ENCODE data around the gene DHX8. TPM values are rescaled to one million over a fixed set of nuclear protein-coding genes. Genes with fewer than 3 reads are reported as not detected.

The DHX8 gene
- total RNA-seq (2022): 56.3 and 66.8 TPM in 2 replicates
- percentile 76 among the genes with signal in this experiment for Bru-seq, nascent RNA
- percentile 81 among the genes with signal in this experiment for BruChase-seq, experiment 1, labeled RNA remaining after a 2-hour chase
- percentile 82 among the genes with signal in this experiment for BruChase-seq, experiment 2, labeled RNA remaining after a 6-hour chase
- long read RNA-seq, full-length matches to known transcripts: 19 of 42 reads
- long read RNA-seq, partial matches to known transcripts: 9 of 42 reads
- long read RNA-seq, other reads (novel, unspliced or antisense): 14 of 42 reads

DNA sequence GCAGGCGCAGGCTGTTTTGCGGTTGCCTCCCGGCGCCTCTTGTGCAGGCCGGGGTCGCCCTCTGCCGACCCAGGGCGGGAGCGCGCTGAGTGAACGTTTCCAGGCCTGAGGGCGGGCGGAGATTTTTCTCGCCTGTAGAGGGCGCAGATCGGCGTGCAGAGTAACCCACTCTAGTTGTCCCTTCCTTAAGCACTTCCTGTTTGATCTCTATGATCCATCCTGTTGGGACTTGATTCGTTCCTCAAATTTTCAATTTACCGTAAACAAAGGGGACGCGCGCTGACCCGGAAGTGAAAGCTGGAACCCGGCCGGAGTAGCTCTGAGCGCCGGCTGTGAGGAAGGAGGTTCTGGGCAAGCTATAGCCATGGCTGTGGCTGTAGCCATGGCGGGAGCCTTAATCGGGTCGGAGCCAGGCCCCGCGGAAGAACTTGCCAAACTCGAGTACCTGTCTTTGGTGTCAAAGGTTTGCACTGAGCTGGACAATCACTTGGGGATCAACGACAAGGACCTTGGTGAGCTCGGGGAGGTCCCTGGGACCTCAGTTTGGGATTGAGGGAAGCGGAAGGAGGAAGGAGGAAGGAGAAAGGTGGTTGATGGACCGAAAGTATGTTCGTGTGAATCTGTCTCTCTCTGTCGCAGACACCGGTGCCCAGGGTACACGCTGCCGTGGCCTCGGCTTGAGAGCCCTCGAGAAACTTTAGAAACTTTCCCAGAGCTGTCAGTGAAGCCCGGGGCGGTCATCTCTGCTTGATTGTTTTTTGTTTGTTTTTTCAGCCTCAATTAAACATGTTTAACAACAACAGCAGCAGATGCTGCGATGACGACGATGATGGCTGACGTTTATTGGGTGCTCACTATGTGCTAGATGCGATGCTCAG, at the start of gene DHX8:
TSS of gene DHX8 (plus strand) at position 302 of the 878 bp plus-strand sequence. CDS start at position 365, 63 bp downstream.
- peak; percentile 97 to 98 for DNase-seq
- CTCF ChIA-PET: interaction anchor here (0.6 to 3.6 kb wide), 45 partner anchors 9 to 751 kb away, joined by 3 to 211 read pairs (median 5); partner anchors contain the start of genes ARL4D, ETV4, HDAC5 and RPL27
- Histone ChIP-seq H3K9me3 (no peaks in the 10 kb centered on the region), H3K27me3 (replicated peaks; ENCODE audit: control insufficient read depth, insufficient read depth, low read length) (no peaks in the 10 kb centered on the region), H3K4me3 (ENCODE audit: low read depth, low read length) (peak within 1 kb of the TSS; percentile 64), H3K36me3 (ENCODE audit: control insufficient read depth, insufficient read depth, low read length) (no peaks in the 10 kb centered on the region), H3K4me1 (peaks cover 29% of the 10 kb centered on the region)
- Mint-ChIP-seq H3K4me3 (ENCODE audit: unreplicated experiment) (peak within 1 kb of the TSS; percentile 98), H3K4me1 (ENCODE audit: low read depth, unreplicated experiment) (peaks cover 13% of the 10 kb centered on the region), H3K9me3 (ENCODE audit: unreplicated experiment) (no peaks in the 10 kb centered on the region), H3K27ac (ENCODE audit: unreplicated experiment) (peak within 1 kb of the TSS; percentile 99), H3K27me3 (ENCODE audit: insufficient read depth, unreplicated experiment) (no peaks in the 10 kb centered on the region), H3K36me3 (ENCODE audit: insufficient read depth, unreplicated experiment) (peaks cover 8% of the 10 kb centered on the region)
- TF ChIP-seq, protein P1, sequence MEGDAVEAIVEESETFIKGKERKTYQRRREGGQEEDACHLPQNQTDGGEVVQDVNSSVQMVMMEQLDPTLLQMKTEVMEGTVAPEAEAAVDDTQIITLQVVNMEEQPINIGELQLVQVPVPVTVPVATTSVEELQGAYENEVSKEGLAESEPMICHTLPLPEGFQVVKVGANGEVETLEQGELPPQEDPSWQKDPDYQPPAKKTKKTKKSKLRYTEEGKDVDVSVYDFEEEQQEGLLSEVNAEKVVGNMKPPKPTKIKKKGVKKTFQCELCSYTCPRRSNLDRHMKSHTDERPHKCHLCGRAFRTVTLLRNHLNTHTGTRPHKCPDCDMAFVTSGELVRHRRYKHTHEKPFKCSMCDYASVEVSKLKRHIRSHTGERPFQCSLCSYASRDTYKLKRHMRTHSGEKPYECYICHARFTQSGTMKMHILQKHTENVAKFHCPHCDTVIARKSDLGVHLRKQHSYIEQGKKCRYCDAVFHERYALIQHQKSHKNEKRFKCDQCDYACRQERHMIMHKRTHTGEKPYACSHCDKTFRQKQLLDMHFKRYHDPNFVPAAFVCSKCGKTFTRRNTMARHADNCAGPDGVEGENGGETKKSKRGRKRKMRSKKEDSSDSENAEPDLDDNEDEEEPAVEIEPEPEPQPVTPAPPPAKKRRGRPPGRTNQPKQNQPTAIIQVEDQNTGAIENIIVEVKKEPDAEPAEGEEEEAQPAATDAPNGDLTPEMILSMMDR (IDR thresholded peaks at IDR 0.05; ENCODE audit: insufficient read depth in 1 of 2, low read depth in 1 of 2, low read length in 1 of 2, severe bottlenecking in 1 of 2, unreplicated experiment in 1 of 2): peak; percentile 100
- intact Hi-C loops (cut with micrococcal nuclease; ENCODE audit: unreplicated experiment): loop anchor here (1.0 kb wide), 3 partner anchors 86 to 116 kb away; partner anchors contain the start of gene ARL4D
- POLR2A ChIA-PET: interaction anchor here (0.5 to 3.8 kb wide), 13 partner anchors 18 to 709 kb away, joined by 3 to 58 read pairs (median 7); partner anchors contain the start of gene ARL4D
- BruUV-seq (replicated peaks): TSS peak; percentile 70

DNA sequence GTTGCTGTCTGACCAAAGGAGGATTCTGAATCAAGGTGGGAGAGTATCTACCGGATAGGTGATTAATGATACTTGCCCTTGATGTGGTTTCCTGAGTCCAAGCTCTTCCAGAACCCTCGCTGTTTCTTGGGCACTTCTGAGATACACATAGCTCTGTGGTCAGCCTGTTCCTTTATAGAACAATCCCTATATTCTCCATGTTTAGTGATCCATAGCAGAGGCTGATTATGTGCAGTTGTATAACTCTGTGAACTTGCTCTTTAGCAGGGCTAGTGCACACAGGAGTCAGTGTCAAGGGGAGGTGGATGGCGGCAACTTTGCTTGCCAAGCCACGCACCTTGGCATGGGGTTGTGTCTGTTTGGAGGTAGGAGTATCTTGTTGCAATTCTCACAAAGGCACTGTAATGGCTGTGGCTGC, 48.9 kb upstream of the DHX8 start:
- TF ChIP-seq, protein P1 (IDR thresholded peaks at IDR 0.05; ENCODE audit: insufficient read depth in 1 of 2, low read depth in 1 of 2, low read length in 1 of 2, severe bottlenecking in 1 of 2, unreplicated experiment in 1 of 2): no peak
- no peaks in the 10 kb centered on the region for H3K9me3 ChIP-seq
- ChIA-PET POLR2A (interaction anchor here (0.5 kb wide), 1 partner anchor 36 kb away, joined by 3 read pairs; the partner anchor contains the start of gene ARL4D), CTCF (no interaction called here)
- Mint-ChIP-seq H3K4me1 (ENCODE audit: low read depth, unreplicated experiment) (peaks cover 51% of the 10 kb centered on the region), H3K9me3 (ENCODE audit: unreplicated experiment) (no peaks in the 10 kb centered on the region), H3K36me3 (ENCODE audit: insufficient read depth, unreplicated experiment) (no peaks in the 10 kb centered on the region), H3K27me3 (ENCODE audit: insufficient read depth, unreplicated experiment) (no peaks in the 10 kb centered on the region), H3K27ac (ENCODE audit: unreplicated experiment) (peak overlapping the region; percentile 35), H3K4me3 (ENCODE audit: unreplicated experiment) (no peak overlapping the region)
- H3K36me3 ChIP-seq (ENCODE audit: control insufficient read depth, insufficient read depth, low read length): no peaks in the 10 kb centered on the region
- intact Hi-C loops (cut with micrococcal nuclease; ENCODE audit: unreplicated experiment): no loop called here
- no peak overlapping the region for H3K4me3 ChIP-seq (ENCODE audit: low read depth, low read length)
- H3K27me3 ChIP-seq (replicated peaks; ENCODE audit: control insufficient read depth, insufficient read depth, low read length): no peaks in the 10 kb centered on the region
- DNase-seq: no peak
- no TSS peak for BruUV-seq (replicated peaks)
- H3K4me1 ChIP-seq: peaks cover 59% of the 10 kb centered on the region

DNA sequence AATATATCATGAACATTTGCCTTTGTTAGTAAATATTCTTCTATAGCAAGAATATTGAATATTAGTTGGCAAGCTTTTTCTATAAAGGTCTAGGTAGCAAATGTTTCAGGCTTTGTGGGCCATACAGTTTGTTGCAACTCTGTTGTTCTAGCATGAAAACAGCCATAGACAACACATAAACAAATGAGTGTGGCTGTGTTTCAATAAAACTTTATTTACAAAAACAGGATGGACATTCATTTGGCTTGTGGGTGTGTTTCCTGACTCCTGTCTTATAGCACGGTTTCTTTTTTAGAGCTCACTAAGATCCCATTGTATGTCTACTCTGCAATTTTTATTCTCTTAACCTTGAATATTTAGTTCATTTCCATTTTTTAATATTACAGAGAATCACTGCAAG, 46.0 kb upstream of the DHX8 start:
- Mint-ChIP-seq H3K27ac (ENCODE audit: unreplicated experiment) (no peak overlapping the region), H3K4me3 (ENCODE audit: unreplicated experiment) (no peak overlapping the region), H3K36me3 (ENCODE audit: insufficient read depth, unreplicated experiment) (no peaks in the 10 kb centered on the region), H3K4me1 (ENCODE audit: low read depth, unreplicated experiment) (peaks cover 33% of the 10 kb centered on the region), H3K27me3 (ENCODE audit: insufficient read depth, unreplicated experiment) (no peaks in the 10 kb centered on the region), H3K9me3 (ENCODE audit: unreplicated experiment) (no peaks in the 10 kb centered on the region)
- POLR2A ChIA-PET: no interaction called here
- H3K27me3 ChIP-seq (replicated peaks; ENCODE audit: control insufficient read depth, insufficient read depth, low read length): no peaks in the 10 kb centered on the region
- intact Hi-C loops (cut with micrococcal nuclease; ENCODE audit: unreplicated experiment): no loop called here
- no TSS peak for BruUV-seq (replicated peaks)
- CTCF ChIA-PET: no interaction called here
- H3K9me3 ChIP-seq: no peaks in the 10 kb centered on the region
- H3K36me3 ChIP-seq (ENCODE audit: control insufficient read depth, insufficient read depth, low read length): no peaks in the 10 kb centered on the region
- H3K4me1 ChIP-seq: peaks cover 43% of the 10 kb centered on the region
- DNase-seq: no peak
- H3K4me3 ChIP-seq (ENCODE audit: low read depth, low read length): no peak overlapping the region
- TF ChIP-seq, protein P1 (IDR thresholded peaks at IDR 0.05; ENCODE audit: insufficient read depth in 1 of 2, low read depth in 1 of 2, low read length in 1 of 2, severe bottlenecking in 1 of 2, unreplicated experiment in 1 of 2): no peak
